Measurements from ENCODE around the gene RAB3IP.
"Not testable (repeated sequence)": the region's sequence is repeated elsewhere in the genome, so short reads cannot be mapped to it uniquely, and the experiment has no call there.

The RAB3IP gene

DNA sequence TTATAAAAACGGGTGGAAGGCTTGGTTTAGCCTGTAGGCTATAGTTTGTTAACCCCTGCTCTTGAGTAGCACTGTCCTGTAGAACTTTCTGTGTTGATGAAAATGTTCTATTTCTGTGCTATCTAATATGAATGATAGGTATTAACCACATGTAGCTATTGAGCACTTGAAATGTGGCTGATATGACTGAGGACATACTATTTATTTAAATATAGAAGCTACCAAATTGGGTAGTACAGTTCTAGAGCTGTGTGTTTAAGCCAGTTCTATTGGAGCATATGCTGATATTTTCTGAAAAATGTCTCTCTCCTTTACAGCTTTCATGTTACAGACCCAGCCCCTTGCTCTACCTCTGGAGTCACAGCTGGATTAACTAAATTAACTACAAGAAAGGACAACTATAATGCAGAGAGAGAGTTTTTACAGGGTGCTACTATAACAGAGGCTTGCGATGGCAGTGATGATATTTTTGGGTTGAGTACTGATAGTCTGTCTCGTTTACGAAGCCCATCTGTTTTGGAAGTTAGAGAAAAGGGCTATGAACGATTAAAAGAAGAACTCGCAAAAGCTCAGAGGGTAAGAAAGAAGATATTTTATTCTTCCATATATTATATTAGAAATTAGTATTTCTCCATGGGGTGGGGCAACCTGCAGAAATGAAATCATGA is 17.6 kb downstream of the RAB3IP start:
- DNase-seq (ENCODE audit: low read depth in 2 of 2), result no peak

DNA sequence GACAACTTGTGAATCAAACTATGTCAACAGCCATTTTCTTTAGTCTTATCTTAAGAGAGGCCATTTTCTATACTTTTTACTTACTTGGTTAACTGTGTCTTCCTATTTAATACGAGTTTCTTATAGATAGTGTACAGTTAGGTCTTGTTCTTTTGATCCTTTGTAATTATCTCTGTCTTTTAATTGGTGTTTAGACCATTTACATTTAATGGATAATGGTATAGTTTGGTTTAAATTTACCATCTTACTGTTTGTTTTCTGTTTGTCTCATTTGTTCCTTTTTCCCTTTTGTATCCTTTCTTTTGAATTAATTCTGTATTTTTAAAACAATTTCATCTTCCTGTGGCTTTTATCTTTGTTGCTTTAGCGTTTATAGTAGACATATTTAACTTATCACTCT is 19.4 kb downstream of the RAB3IP start:
- no peak for DNase-seq (ENCODE audit: low read depth in 2 of 2)

DNA sequence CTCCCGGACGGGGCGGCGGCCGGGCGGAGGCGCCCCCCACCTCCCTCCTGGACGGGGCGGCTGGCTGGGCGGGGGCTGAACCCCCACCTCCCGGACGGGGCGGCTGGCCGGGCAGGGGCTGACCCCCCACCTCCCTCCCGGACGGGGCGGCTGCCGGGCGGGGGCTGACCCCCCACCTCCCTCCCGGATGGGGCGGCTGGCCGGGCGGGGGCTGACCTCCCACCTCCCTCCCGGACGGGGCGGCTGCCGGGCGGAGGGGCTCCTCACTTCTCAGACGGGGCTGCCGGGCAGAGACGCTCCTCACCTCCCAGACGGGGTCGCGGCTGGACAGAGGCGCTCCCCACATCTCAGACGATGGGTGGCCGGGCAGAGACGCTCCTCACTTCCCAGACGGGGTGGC is 20.9 kb downstream of the RAB3IP start:
- DNase-seq (ENCODE audit: low read depth in 2 of 2), result not testable (repeated sequence)

DNA sequence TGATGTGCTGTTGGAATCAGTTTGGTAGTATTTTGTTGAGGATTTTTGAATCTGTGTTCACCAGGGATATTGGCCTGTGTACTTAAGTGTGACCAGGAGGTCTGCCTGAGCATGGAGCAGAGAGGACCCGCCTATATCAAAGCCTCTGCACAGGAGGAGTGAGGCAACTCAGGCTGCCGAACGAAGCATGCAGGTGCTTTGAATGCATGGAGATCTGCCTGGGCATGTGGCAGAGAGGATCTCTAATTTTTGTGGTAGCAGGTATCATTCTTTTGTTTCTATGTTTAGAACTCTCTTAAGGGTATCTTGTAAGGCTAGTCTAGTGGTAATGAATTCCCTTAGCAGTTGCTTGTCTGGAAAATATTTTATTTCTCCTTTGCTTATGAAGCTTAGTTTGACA is 26.9 kb downstream of the RAB3IP start:
- DNase-seq (ENCODE audit: low read depth in 2 of 2), result no peak

DNA sequence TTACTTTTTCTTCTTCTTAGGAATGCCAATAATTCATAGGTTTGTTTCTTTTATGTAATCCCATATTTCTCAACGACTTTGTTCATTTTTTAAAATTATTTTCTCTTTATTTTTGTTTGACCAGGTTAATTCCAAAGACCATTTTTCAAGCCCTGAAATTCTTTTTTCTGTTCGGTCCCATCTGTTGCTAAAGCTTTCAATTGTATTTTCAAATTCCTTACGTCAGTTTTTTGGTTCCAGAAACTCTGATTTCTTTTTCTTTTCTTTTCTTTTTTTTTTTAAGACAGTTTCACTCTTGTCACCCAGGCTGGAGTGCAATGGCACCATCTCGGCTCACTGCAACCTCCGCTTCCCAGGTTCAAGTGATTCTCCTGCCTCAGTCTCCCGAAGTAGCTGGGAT is 27.6 kb downstream of the RAB3IP start:
- DNase-seq (ENCODE audit: low read depth in 2 of 2), result no peak

DNA sequence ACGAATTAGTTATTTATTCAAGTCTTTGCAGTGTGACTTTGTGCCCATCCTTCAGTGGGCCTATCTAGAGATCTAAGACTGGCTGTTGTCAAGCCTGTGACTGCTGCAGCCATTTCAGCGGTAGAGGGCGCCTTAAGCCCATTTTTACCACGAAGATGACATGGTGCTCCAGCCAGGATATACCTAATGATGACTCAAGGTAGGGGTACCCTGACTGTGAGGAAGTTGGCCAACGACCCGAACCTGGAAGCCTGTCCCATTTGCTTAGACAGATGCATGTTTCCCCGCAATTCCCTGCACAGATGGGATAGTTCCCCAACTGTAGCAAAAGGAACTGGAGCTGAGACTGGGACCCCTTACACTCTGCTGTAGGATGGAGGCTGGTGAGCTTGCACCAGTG is 41.3 kb downstream of the RAB3IP start:
- no peak for DNase-seq (ENCODE audit: low read depth in 2 of 2)

DNA sequence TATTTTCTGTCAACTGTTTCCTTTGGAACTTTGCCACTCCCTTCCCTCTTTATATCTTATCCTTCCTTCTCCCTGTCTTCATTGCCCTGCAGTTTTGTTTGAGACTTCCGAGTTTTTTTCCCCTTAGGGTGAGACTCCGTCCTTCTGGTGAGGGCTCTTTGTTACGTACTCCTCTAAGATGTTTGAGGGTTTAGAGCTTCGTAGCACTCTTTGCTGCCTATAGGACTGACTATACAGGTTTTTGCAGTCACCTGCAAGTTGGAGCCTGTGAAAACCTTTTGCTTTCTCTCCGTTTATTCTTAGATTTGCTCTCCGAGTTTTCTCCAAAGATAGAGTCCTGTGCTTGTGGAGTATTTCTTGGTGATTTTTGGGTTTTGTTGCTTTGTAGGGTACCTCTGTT is 44.7 kb downstream of the RAB3IP start:
- no peak for DNase-seq (ENCODE audit: low read depth in 2 of 2)

DNA sequence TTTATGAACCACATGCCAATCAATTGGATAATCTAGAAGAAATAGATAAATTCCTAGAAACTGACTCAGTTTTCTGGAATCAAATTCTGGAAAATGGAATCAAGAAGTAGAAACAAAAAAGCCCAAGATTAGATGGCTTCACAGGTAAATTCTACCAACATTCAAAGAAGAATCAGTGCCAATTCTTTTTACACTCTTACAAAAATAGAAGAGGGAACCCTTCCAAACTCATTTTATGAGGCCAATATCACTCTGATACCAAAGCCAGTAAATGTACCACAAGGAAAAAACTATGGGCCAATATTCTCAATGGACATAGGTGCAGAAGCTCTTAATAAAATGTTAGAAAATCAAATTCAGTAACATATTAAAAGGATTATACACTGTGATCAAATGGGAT is 50.7 kb downstream of the RAB3IP start:
- no peak for DNase-seq (ENCODE audit: low read depth in 2 of 2)

DNA sequence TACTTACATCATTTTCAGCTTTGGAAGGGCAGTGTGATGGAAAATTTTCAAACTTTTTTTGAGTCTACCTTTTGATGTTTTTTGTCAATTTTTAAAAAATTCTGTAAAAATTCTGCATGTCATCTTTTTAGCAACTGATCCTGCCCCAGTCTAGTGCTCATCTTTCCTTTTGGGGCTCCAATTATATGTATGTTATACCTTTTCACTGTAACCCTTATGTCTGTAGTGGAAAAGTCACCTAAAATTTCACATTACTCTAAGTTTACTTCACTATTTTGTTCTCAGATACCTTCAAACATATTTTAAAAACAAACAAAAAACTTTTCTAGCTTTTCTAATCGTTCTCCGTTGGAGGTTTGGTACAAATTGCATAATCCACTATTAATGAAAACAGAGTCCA is 53.9 kb downstream of the RAB3IP start:
- DNase-seq (ENCODE audit: low read depth in 2 of 2), result no peak

DNA sequence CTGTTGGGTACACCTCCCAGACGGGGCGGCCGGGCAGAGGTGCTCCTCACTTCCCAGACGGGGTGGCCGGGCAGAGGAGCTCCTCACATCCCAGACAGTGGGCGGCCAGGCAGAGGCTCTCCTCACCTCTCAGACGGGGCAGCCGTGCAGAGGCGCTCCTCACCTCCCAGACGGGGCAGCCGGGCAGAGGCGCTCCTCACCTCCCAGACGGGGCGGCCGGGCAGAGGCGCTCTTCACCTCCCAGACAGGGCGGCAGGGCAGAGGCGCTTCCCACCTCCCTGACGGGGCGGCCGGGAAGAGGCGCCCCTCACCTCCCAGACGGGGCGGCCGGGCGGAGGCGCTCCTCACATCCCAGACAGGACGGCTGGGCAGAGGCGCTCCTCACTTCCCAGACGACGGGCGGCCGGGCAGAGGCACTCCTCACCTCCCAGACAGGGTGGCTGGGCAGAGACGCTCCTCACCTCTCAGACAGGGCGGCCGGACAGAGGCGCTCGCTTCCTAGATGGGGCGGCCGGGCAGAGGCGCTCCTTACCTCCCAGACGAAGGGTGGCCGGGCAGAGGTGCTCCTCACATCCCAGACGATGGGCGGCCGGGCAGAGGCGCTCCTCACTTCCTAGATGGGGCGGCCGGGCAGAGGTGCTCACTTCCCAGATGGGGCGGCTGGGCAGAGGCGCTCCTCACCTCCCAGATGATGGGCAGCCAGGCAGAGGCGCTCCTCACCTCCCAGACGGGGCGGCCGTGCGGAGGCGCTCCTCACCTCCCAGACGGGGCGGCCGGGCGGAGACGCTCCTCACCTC is 68.6 kb downstream of the RAB3IP start:
- not testable (repeated sequence) for DNase-seq (ENCODE audit: low read depth in 2 of 2)

DNA sequence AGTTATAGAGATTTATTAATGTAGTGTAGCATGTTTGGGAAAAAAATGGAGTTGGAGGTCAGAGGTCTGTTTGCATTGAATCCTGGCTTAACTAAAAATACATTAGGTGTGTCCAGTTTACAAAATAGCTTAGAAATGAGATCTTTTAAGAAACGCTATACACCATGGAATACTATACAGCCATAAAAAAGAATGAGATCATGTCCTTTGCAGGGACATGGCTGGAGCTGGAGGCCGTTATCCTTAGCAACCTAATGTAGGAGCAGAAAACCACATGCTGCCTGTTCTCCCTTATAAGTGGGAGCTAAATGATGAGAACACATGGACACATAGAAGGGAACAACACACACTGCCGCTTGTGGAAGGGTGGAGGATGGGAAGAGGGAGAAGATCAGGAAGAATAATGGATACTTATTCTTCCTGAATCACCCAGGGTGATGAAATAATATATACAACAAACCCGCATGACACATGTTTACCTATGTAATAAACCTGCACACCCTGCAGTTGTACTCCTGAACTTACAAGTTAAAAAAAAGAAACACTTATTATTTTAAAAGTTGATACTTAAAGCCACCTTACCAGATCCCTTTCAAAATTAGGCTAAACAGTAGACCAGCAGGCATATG is 72.3 kb downstream of the RAB3IP start:
- DNase-seq (ENCODE audit: low read depth in 2 of 2), result no peak

DNA sequence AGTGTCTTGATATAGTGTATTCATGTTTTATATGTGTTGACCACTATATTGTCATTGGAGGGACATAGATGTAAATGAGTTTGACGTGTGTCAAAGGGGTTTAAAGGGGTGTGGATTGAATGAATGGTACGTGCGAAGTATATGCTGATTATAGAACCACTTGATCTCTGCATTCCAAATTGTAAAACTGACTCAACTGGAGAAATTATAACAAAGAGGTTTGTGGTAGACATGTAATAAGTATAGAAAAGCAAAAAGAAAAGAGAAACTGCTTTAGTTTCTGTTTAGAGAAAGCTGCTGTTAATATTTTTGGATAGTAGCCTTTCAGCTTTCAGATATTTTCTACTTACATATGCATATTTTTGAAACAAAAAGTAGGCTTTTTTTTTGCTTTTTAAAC is 77.4 kb downstream of the RAB3IP start:
- no peak for DNase-seq (ENCODE audit: low read depth in 2 of 2)

DNA sequence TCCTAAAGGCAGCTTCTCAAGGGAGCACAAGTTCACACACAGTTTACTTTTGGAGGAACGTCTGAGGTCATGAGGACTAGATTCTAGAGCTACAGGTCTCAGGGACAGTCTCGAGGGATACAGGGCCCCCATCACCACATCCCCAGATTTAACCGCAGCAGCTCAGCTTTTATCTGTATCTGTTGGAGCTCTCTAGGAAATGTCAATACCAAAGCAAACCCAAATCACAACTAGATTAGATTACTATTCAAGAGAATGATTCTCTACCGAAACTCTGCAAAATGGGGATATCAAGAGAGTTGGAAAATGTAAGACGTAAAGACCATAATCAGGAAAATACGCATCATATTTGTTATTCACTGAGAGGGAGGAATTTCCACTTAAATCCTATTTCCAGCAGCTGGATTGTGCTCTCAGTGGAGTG is 82.4 kb downstream of the RAB3IP start:
- no peak for DNase-seq (ENCODE audit: low read depth in 2 of 2)

DNA sequence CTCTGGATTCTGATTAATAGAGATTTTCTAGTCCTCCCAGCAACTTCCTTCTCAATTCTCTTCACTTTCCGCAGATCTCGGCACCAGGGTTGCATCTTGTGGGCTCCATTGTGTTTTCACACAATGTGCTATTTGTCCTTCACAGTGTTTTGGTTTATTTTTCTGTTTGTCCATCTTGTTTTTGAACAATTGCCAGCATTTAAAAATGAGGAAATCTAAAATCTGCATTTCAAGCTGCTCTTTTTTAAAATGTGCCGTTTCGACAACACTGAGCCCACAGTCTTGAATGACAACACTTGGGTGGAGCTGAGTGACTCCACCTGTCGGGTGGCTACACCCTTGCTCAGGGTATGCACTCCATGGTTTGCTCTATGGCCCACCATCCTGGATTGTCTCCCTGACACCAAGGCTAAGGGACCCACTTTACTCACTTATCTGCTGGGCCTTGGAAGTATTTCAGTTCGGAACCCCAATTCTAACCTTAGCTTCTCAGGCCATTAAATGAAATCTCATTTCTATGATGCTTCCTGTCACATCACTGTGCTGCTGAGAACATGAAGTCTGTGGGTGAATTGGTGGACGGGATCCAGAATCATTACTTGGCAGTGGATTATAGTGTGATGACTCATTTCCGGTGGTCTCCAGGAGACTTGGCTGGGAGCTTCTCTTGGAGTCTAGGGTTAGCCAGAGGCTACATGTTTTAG is 82.9 kb downstream of the RAB3IP start:
- no peak for DNase-seq (ENCODE audit: low read depth in 2 of 2)

DNA sequence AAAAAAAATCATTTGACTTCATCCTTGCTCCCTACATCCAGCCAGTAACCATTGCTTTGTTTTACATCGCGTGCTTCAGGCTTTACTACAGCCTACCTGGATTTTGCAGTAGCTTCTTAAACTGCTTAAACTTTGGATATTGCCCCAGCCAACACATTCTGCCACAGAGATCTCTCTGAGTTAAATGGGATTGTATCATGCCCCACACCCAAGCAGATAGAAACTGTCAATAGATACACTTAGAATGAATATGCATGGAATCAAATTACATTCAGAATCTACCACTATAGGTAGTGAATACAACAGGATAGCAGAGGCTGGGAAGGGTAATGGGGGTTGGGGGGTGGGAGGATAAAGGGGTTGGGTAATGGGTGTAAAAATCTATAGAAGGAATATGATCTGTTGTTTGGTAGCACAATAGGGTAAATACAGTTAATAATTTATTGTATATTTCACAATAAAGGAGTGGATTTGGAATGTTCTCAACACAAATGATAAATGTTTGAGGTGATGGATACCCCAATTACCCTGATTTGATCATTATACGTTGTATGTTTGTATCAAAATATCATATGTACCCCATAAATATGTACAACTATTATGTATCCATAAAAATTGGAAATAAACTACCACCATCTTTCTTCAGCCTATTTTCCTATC is 83.7 kb downstream of the RAB3IP start:
- DNase-seq (ENCODE audit: low read depth in 2 of 2), result no peak

DNA sequence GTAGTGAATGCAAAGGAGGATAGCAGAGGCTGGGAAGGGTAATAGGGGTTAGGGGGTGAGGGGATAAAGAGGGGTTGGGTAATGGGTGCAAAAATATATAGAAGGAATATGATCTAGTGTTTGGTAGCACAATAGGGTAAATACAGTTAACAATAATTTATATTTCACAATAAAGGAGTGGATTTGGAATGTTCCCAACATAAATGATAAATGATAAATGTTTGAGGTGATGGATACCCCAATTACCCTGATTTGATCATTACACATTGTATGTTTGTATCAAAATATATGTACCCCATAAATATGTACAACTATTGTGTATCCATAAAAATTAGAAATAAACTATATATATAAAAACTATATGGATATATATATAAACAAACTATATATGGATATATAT is 85.4 kb downstream of the RAB3IP start:
- DNase-seq (ENCODE audit: low read depth in 2 of 2), result no peak

DNA sequence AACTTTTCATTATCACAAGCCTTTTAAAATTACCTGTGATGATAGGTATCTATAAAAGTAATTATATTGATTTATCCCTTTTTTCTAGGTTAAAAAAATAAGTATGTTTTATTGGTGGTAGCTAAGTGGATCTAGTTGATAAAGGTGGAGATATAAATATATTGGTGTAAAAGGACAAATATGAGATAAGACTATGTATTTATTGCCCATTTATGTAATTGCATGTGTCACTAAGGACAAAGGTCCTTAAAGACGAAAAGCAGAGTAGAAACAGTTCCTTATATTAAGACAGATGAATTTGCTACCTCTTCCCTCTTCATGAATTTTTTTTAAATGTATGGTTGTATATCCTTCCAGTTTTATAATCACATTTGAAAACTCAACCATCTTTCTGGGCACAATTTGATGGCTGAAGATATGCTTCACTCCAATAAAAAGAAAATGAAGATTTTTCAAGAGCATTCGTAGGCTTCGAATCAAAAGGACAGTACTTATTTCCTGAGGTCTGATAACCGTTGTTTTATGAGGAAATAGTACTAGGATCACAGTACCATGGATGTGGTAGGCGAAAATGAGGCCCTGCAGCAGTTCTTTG is 86.4 kb downstream of the RAB3IP start, which contains the start of gene MYRFL:
TSS of gene MYRFL (plus strand) at position 262 of the 595 bp plus-strand sequence. CDS start at position 553, 291 bp downstream.
- DNase-seq (ENCODE audit: low read depth in 2 of 2), result no peak

DNA sequence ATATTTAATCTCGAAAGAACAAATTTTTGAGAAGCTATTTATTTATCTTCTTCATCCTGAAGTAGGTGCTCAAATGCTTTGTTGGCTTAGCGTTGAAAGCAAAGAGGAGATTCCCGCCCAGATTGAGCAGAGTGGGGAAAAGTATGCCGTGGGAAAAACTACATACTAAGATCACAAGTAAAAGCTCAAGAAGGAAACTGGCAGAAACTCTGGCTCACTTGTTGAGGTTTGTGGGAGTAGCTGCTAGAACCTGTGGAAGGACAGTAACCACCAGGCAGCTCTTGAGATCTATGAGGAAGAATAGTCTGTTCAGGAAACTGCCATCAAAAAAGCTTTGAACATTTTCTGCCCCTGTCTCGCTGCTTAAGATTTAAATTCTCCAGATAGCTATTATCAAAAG is 90.2 kb downstream of the RAB3IP start:
- no peak for DNase-seq (ENCODE audit: low read depth in 2 of 2)

DNA sequence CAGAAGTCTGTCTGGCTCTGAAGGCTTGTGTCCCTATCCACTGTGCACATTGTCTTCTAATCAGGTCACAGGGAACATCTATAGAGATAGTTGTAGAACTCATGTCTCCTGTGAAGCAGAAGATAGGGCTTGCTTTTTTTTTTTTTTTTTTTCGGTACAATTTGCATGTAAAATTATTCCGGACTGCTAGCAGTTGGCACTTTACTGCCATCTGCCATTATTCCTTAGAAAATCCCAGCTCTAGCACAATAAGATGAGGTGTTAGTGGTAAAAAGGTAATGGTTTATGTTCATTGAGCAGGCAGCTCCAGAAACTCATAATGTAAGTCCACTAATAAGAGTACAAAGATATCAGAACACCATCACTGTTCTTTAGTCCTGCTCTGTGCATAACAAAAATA is 95.0 kb downstream of the RAB3IP start:
- no peak for DNase-seq (ENCODE audit: low read depth in 2 of 2)

DNA sequence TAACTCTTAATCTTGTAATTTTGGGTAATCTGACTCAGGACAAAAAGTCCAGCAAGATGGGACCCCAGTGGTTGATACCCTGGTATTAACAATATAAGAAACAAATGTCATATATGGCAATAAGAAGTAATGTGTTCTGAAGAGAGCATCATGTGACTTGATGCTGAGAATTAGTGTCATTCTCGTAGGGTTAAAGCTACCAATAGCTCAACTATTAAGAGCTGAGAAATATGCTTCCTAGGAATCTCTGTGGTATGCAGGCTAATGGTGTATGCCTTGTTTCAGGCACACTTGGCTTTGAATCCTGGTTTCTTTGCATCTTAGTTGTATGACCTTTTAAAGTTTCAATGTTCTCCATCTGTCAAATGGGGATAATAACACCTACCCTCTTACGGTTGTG is 95.5 kb downstream of the RAB3IP start:
- DNase-seq (ENCODE audit: low read depth in 2 of 2), result no peak

DNA sequence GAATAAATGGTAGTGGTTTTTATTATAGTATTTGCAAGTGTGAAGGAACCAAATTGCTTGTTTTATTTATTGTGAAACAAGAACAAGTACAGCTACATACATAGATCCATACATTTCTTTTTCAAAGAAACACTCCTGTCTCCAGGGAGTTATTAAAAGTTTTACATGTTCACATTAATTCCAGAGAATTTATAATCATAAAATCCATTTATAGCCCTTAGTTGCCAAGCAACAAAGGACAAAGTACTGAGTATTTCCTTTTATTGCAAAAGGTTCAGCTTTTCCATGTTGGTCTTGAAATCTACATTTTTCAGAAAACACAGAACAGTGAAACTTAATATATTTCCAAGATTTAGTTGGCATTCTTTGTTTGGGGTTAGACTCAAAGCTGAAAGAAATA is 95.9 kb downstream of the RAB3IP start:
- DNase-seq (ENCODE audit: low read depth in 2 of 2), result no peak

Measured in stimulated activated CD4-positive, alpha-beta T cell treated with anti-CD3 and anti-CD28 coated beads, Interleukin-1b, Interleukin-23, amount 100 ng/mL, for 1 hour (primary cell).